Right lobe of liver (tissue), 6 donors: ENCODE measurements around the gene CCR5. TPM values are rescaled to one million over a fixed set of nuclear protein-coding genes. Genes with fewer than 3 reads are reported as not detected.

ENCODE experiments used
- ATAC-seq, 4 donors: fragments of 200-7000 bp; cut with Tn5 transposase; one replicate each; pipeline ENCODE4 v1.9.1; 2020; ENCODE audit warnings: mild to moderate bottlenecking in 4 of 4, moderate library complexity in 4 of 4
- DNase-seq, 3 donors: peaks; one replicate each; pipeline ENCODE4 v3.0.0-alpha.2; 2020
- H3K27ac ChIP-seq, 3 donors: fragments of 200-600 bp; one replicate each; pipeline ENCODE4 v1.8.0; 2022
- H3K27me3 ChIP-seq, 2 donors: fragments of 200-600 bp; one replicate each; pipeline ENCODE4 v1.8.0; 2022
- H3K36me3 ChIP-seq, 4 donors: fragments of 200-600 bp; sonication (generic) in 1 of 4; one replicate each; pipeline versions ENCODE4 v1.5.1 to v1.8.0; 2017 to 2022; ENCODE audit warnings: control low read depth in 1 of 4
- H3K4me1 ChIP-seq, 4 donors: fragments of 200-600 bp; sonication (generic) in 1 of 4; one replicate each; pipeline versions ENCODE4 v1.5.1 to v1.8.0; 2017 to 2022; ENCODE audit warnings: control low read depth in 1 of 4
- H3K4me3 ChIP-seq, 3 donors: fragments of 200-600 bp; one replicate each; pipeline ENCODE4 v1.8.0; 2022
- H3K9me3 ChIP-seq, 4 donors: fragments of 200-600 bp; sonication (generic) in 1 of 4; one replicate each; pipeline versions ENCODE4 v1.5.1 to v1.8.0; 2017 to 2022; ENCODE audit warnings: control low read depth in 1 of 4
- CTCF ChIP-seq, 4 donors: fragments of 200-600 bp in 3 of 4; fragments of 450-650 bp in 1 of 4; IDR thresholded peaks; one replicate each; pipeline versions ENCODE4 v1.5.1 to v1.8.0; 2016 to 2022; ENCODE audit warnings: antibody characterized with exemption in 4 of 4, mild to moderate bottlenecking in 2 of 4
- POLR2A ChIP-seq: fragments of 450-650 bp; IDR thresholded peaks from one replicate; pipeline ENCODE4 v1.6.1; 2017; ENCODE audit warnings: antibody characterized with exemption, mild to moderate bottlenecking
- WGBS: methylation state at CpG from one replicate; pipeline ENCODE4 v1.1.6; 2018; ENCODE audit warnings: low coverage, low lambda C conversion rate; ENCODE audit not compliant: insufficient coverage; ENCODE audit errors: missing lambda C conversion rate; 5-methylcytosine and 5-hydroxymethylcytosine counted together
- intact Hi-C, 2 donors: fragments of 100-400 bp; cut with DNase I; formaldehyde crosslinking; loops; one replicate each; pipeline versions ENCODE4 v1.11.2 to v1.14.1; 2022
- total RNA-seq, 6 experiments: library from RNA; depleted of rRNA in 2 of 6; stranded (reverse); fragments of >200 nt in 2 of 6; fragmentation: NEBNext Ultra II Directional in 3 of 6; extraction: Animal tissue kit (Norgen Biotek cat#: 25700) in 3 of 6; gene quantifications; one replicate each; pipeline versions ENCODE4 v1.1.0 to v1.2.4, GENCODE V29; 2016 to 2023
- donor health status: DM: no; HTN: yes; CAD: no.
- donor health status: DM: no; HTN: no; CAD: no.
- donor health status: DM: no; HTN: no; CAD: no.
- donor health status: DM: no; HTN: yes; CAD: no.
- donor health status: DM: no; HTN: yes; CAD: no.

CCR5 gene
- total RNA-seq, 6 experiments from 2014 or later, result 0.22 to 2.0 (median 0.43) TPM

GRCh38 chr3:46416125-46416810, 45.5 kb downstream of the CCR5 start:
- H3K4me1 ChIP-seq, result no peaks in the 10 kb centered on the region
- DNase-seq (no peak), ATAC-seq (no peak)

GRCh38 chr3:46416811-46417510, 46.2 kb downstream of the CCR5 start:
- no peak overlapping the region for H3K4me3 ChIP-seq
- no peaks in the 10 kb centered on the region for H3K27me3 ChIP-seq
- no peaks in the 10 kb centered on the region for H3K4me1 ChIP-seq
- 83% methylated on average over 4 of the region's 7 CpGs for WGBS
- no peak for ATAC-seq
- no peak for TF ChIP-seq CTCF (IDR thresholded peaks at IDR 0.05)
- TF ChIP-seq POLR2A, result no peak
- intact Hi-C loops, result no loop called here
- no peaks in the 10 kb centered on the region for H3K36me3 ChIP-seq
- H3K9me3 ChIP-seq, result no peaks in the 10 kb centered on the region
- no peak for DNase-seq
- no peak overlapping the region for H3K27ac ChIP-seq

More at GRCh38 chr3:46416125-46416810, 45.5 kb downstream of the CCR5 start:
- no peaks in the 10 kb centered on the region for H3K9me3 ChIP-seq
- no peak overlapping the region for H3K4me3 ChIP-seq
- 62% methylated on average over 9 of the region's 10 CpGs for WGBS
- intact Hi-C loops, result no loop called here
- TF ChIP-seq CTCF (IDR thresholded peaks at IDR 0.05) (no peak), POLR2A (no peak)
- H3K27me3 ChIP-seq, result no peaks in the 10 kb centered on the region
- no peaks in the 10 kb centered on the region for H3K36me3 ChIP-seq
- H3K27ac ChIP-seq, result no peak overlapping the region

DNA sequence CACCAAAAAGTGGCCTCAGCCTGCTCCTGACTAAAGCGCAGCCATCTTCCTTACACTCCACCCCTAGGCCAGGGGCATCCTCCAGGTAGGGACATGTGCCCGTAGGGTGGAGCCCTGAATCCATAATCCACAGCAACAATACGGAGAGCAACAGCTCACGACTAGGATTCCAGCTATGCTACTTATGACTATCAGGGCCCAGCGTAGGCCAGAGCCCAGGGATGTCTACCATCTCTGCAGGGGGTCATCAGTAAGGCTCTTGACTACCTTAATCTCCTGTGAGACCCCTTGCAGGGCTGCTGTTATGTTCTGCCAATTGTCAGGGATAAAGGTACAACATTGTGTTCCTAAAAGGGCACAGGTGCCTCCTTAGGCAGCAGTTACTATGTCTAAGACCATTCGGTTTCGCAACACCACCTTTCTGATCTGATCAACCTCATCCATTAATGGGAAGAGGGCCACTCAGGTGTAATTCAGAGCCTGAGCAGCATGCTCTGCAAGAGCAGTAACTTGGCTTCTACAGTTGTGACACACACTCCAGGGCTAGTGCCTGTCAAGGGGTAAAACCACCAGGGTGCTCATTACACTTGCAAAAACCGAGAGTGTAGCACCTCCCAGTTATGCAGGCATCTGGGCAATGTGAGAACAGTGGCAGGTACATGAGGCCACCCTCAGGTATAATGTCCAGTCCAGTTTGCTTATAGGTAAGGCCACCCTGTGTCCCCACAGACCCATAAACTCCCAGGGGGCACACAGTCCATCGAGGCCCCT, 47.3 kb downstream of the CCR5 start:
- Histone ChIP-seq H3K27ac (no peak overlapping the region), H3K27me3 (no peaks in the 10 kb centered on the region), H3K9me3 (no peaks in the 10 kb centered on the region), H3K4me1 (no peaks in the 10 kb centered on the region), H3K36me3 (no peaks in the 10 kb centered on the region), H3K4me3 (no peak overlapping the region)
- intact Hi-C loops, result no loop called here
- DNase-seq (no peak), ATAC-seq (no peak)
- WGBS, result 93% methylated on average over 3 of the region's 9 CpGs
- TF ChIP-seq POLR2A (no peak), CTCF (IDR thresholded peaks at IDR 0.05) (no peak)

DNA sequence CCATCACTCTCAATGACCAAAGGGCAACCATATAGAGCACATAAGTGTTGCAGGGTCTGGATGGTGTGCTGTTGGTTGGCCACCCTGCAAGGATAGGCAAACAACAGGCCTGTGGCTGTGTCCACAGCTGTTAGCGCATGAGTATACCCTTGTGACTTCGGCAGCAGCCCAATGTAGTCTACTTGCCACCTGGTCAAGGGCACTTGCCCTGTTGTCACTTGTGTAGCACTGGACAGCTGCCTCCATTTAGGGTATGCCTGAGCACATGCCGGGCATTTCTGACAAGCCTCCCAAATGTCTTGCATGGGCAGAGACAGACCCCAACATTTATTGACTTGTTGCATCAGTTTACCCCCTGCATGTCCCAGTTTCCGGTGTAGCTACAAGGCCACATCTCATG, 49.1 kb downstream of the CCR5 start:
- TF ChIP-seq CTCF (IDR thresholded peaks at IDR 0.05) (no peak), POLR2A (no peak)
- ATAC-seq (no peak), DNase-seq (no peak)
- Histone ChIP-seq H3K27me3 (no peaks in the 10 kb centered on the region), H3K36me3 (no peaks in the 10 kb centered on the region), H3K9me3 (no peaks in the 10 kb centered on the region), H3K4me1 (no peaks in the 10 kb centered on the region), H3K4me3 (no peak overlapping the region), H3K27ac (no peak overlapping the region)
- no CpG with 5 or more reads among the region's 4 CpGs for WGBS
- intact Hi-C loops, result no loop called here
